ENCODE results near the gene DDX52. TPM values are rescaled to one million over a fixed set of nuclear protein-coding genes. Genes with fewer than 3 reads are reported as not detected.

DDX52 gene
- total RNA-seq, 1 donor from 2014 or later = 37.9 TPM

DNA sequence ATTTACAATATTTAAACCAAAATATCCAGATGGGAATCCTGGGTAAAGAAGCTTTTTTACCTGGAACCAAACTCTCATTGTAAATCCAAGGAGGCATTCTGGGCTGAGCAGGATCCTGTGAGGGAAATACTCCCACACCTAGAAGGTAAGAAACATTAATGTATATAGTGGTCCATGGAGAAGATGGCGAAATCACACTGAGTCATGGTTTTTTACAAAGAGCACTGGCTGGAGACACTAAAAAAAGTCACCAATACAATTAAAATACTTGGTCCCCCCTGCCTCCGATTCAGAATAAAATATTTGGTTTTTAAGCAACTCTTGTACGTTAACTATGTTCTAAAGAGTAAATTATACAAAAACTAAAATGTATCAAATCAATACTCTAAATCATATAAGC, 67.0 kb downstream of the DDX52 start:
- DNase-seq (ENCODE audit: low spot score) = no peak

DNA sequence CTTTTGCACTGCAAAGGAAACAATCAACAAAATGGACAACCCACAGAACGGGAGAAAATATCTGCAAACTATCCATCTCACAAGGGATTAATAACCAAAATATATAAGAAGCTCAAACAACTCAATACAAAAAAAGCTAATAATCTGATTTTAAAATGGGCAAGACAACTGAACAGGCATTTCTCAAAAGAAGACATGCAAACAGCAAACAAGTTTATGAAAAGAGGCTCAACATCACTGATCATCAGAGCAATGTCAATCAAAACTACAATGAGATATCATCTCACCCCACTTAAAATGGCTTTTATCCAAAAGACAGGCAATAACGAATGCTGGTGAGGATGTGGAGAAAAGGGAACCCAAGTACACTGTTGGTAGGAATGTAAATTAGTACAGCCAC, 68.8 kb downstream of the DDX52 start:
- DNase-seq (ENCODE audit: low spot score) = no peak

DNA sequence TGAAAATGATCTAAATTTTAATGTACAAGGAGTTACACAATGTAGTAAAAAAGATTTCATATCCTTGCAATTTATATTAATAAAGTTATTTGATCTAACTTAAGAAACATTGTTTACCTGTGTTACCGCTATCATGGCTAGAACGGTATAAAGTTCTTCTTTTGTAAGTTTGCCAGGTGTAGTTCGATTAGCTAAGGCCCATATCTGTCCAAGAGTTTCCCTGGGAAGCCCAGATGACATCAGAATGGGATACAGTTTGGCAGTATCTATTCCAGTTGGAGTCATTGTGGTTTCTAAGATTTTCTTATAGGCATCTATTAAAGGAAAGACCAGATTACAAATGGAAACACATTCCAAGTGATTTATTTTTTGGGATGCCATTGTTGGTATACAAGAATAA, 71.6 kb downstream of the DDX52 start:
- no peak for DNase-seq (ENCODE audit: low spot score)

DNA sequence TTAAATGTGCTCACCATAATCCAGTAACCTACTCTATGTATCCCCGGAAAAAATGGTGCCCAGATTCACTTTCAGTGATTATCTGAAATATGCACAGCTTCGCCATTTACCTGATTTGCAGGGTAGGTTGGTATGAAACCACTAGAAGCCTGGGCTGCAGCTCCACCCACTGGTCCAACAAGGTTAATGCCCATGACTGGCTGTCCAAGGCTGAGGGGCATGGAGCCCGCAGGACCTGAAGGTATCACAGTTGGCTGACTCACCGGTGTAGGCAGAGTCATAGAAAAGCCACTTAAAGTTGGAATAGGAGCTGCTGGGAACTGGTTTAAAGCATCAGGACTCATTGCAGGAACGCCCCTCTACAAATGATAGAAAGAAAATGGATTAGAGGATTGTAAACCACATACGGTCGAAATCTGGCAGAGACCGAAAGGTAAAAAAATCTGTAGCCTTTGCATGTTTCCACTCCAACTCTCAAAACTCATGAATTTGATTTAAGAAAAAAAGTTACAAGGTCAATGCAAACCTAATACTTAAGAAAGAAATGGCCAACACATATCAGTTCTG, 72.6 kb downstream of the DDX52 start:
- no peak for DNase-seq (ENCODE audit: low spot score)

DNA sequence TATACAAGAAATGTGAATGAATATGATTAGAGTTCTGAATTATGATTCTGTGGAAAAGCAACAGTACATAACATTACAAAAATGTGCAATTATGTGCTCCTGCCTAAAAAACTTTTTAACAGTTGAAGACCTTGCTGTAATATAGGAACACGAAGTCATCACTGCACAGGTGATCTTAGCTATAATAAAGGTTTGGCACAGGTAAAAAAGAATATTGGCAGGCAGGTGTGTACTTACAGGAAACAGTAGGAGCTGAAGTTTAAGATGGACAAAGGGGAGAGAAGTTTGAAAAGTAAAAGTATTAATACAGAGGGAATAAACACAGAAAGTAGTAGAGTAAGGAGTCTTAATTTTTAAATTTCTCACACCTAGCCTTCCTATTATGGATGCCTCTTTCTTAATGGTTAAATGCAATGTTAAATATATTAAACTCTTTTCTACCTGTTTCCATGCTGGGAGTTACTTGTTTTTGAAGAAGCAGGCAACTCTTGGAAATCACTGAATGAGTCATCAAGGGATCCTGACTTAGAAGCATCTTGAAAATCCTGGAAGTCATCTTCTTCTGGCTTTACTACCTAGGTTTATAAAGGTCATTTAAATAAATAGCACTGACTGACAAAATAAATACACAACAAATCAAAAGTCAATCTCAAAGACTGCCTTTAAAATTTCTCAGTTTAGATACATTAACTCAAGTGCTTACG, 74.7 kb downstream of the DDX52 start:
- DNase-seq (ENCODE audit: low spot score) = no peak

DNA sequence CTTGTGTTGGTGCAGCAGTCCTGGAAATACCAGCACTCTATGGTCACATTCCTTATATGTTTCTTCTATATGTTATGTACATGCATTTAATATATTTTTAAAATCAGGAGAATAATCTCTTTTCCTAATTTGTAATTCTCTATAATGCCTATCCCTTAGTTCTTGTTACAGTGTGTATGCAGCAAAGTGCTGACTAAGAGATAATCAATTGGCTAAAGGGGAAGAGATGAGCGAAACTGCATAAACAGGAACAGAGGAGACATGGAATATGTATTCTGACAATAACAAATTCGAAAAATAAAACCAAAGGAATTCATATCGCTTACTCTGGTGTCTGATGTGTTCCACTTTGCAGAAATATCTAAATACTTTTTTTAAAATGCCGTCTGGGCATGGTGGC, 75.7 kb downstream of the DDX52 start:
- DNase-seq (ENCODE audit: low spot score) = no peak

DNA sequence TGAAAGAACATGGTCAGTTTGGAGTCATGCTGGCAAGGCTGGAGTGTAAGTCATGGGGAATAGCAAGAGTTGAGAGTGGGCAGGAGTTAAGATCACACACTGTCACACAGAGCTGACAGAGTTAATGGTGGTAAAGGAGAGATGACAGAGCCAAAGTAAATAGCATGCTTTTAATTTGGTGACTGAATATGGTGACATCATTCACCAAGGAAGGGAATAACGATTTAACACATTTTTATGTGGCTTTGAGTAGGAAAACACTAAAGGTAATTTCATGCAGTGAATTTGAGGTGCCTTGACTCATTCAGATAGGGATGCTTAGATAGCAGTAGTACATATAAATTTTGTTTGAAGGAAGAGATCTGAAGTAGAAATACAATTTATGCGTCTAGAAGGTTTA, 76.1 kb downstream of the DDX52 start:
- DNase-seq (ENCODE audit: low spot score) = no peak

DNA sequence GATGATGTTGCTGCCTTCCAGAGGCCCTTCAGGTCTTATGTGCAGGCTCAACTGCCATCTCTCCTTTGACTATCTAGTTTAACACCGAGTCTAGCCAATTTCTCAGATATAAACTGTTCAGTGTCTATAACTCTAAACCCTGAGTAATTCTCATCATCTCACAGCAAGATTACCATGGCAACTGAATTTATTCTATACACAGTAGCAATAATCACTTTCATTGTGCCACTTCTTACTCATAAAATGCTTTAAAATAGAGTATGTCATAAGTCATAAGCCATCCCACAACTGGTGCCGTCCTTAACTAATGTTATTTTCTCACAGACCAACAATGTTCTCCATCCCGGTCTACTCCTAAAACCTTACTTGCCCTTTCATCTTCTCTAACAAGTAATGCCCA, 79.0 kb downstream of the DDX52 start:
- DNase-seq (ENCODE audit: low spot score) = no peak

DNA sequence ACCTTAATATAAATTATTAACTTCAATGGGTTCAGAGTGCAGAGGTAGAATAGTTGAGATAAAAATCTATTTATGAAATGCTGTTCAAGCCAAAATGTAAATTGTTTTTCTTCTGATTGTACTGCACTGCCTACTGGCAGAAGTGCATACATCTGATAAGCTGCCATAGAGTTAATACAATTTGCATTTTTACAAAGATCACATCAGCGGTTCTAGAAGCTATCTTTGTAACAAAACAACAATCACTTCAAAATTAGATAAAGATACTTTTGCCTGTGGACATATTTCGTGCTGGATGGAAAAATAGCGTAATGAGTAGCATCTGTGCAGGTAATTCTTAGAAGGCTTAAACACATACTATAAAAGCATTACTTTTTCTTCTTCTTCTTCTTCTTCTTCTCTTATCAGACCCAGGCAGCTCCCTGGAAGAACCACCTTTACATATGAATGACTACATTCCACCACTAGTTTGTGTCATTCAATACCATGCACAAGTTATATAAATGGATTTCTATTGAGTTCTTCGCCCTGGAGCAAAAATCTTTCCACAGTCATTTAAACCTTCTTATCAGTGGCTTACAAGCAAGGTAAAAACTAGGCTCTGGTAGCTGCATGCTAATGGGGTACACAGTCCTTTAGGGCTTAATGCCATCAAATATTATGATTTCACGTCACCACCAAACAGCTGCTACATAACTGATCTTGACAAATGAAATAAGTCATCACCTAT, 81.1 kb downstream of the DDX52 start:
- DNase-seq (ENCODE audit: low spot score) = no peak

Other genes starting within 250 kb of the DDX52 start
- gene ACACA, start 236.6 kb downstream of the DDX52 start, total RNA-seq = 159 TPM
- 33.7 TPM for gene TADA2A, start 236.6 kb downstream of the DDX52 start, total RNA-seq
- gene DUSP14, start 153.6 kb downstream of the DDX52 start, total RNA-seq = 7.3 TPM
- gene SYNRG, start 34.0 kb downstream of the DDX52 start, total RNA-seq = 65.4 TPM
- 31.5 TPM for gene HNF1B, start 101.6 kb upstream of the DDX52 start, total RNA-seq